Right lobe of liver (tissue), 6 donors: ENCODE measurements around the gene SPEM3. TPM values are rescaled to one million over a fixed set of nuclear protein-coding genes. Genes with fewer than 3 reads are reported as not detected.
"Not testable (repeated sequence)": the region's sequence is repeated elsewhere in the genome, so short reads cannot be mapped to it uniquely, and the experiment has no call there.

Experiments
- ATAC-seq, 4 donors: fragments of 200-7000 bp; cut with Tn5 transposase; one replicate each; pipeline ENCODE4 v1.9.1; 2020; ENCODE audit warnings: mild to moderate bottlenecking in 4 of 4, moderate library complexity in 4 of 4
- DNase-seq, 3 donors: peaks; one replicate each; pipeline ENCODE4 v3.0.0-alpha.2; 2020
- H3K27ac ChIP-seq, 3 donors: fragments of 200-600 bp; one replicate each; pipeline ENCODE4 v1.8.0; 2022
- H3K27me3 ChIP-seq, 2 donors: fragments of 200-600 bp; one replicate each; pipeline ENCODE4 v1.8.0; 2022
- H3K36me3 ChIP-seq, 4 donors: fragments of 200-600 bp; sonication (generic) in 1 of 4; one replicate each; pipeline versions ENCODE4 v1.5.1 to v1.8.0; 2017 to 2022; ENCODE audit warnings: control low read depth in 1 of 4
- H3K4me1 ChIP-seq, 4 donors: fragments of 200-600 bp; sonication (generic) in 1 of 4; one replicate each; pipeline versions ENCODE4 v1.5.1 to v1.8.0; 2017 to 2022; ENCODE audit warnings: control low read depth in 1 of 4
- H3K4me3 ChIP-seq, 3 donors: fragments of 200-600 bp; one replicate each; pipeline ENCODE4 v1.8.0; 2022
- H3K9me3 ChIP-seq, 4 donors: fragments of 200-600 bp; sonication (generic) in 1 of 4; one replicate each; pipeline versions ENCODE4 v1.5.1 to v1.8.0; 2017 to 2022; ENCODE audit warnings: control low read depth in 1 of 4
- POLR2A ChIP-seq: fragments of 450-650 bp; IDR thresholded peaks from one replicate; pipeline ENCODE4 v1.6.1; 2017; ENCODE audit warnings: antibody characterized with exemption, mild to moderate bottlenecking
- WGBS: methylation state at CpG from one replicate; pipeline ENCODE4 v1.1.6; 2018; ENCODE audit warnings: low coverage, low lambda C conversion rate; ENCODE audit not compliant: insufficient coverage; ENCODE audit errors: missing lambda C conversion rate; 5-methylcytosine and 5-hydroxymethylcytosine counted together
- intact Hi-C, 2 donors: fragments of 100-400 bp; cut with DNase I; formaldehyde crosslinking; loops; one replicate each; pipeline versions ENCODE4 v1.11.2 to v1.14.1; 2022
- total RNA-seq, 6 experiments: library from RNA; depleted of rRNA in 2 of 6; stranded (reverse); fragments of >200 nt in 2 of 6; fragmentation: NEBNext Ultra II Directional in 3 of 6; extraction: Animal tissue kit (Norgen Biotek cat#: 25700) in 3 of 6; gene quantifications; one replicate each; pipeline versions ENCODE4 v1.1.0 to v1.2.4, GENCODE V29; 2016 to 2023
- TF ChIP-seq, protein P1 (sequence below), 4 donors: fragments of 200-600 bp in 3 of 4; fragments of 450-650 bp in 1 of 4; IDR thresholded peaks; one replicate each; pipeline versions ENCODE4 v1.5.1 to v1.8.0; 2016 to 2022; ENCODE audit warnings: antibody characterized with exemption in 4 of 4, mild to moderate bottlenecking in 2 of 4
- donor health status: DM: no; HTN: yes; CAD: no.
- donor health status: DM: no; HTN: no; CAD: no.
- donor health status: DM: no; HTN: no; CAD: no.
- donor health status: DM: no; HTN: yes; CAD: no.
- donor health status: DM: no; HTN: yes; CAD: no.

Gene SPEM3
- total RNA-seq, 6 experiments from 2014 or later = not detected

- ATAC-seq = peak; percentile 12 to 25 (median 20)
- intact Hi-C loops = no loop called here
- Histone ChIP-seq H3K4me3 (peak overlapping the region; percentile 79 to 85 (median 85)), H3K4me1 (peaks cover 0 to 20% (median 10%) of the 10 kb centered on the region in 4 donors), H3K36me3 (no peaks in the 10 kb centered on the region), H3K27ac (peak overlapping the region; percentile 96 to 99 (median 98)), H3K9me3 (no peaks in the 10 kb centered on the region), H3K27me3 (no peaks in the 10 kb centered on the region)
- peak in 1 of 3 donors; percentile 57 for DNase-seq
- WGBS = 34% methylated on average over 12 of the region's 40 CpGs
- no peak for TF ChIP-seq POLR2A
- TF ChIP-seq, protein P1, sequence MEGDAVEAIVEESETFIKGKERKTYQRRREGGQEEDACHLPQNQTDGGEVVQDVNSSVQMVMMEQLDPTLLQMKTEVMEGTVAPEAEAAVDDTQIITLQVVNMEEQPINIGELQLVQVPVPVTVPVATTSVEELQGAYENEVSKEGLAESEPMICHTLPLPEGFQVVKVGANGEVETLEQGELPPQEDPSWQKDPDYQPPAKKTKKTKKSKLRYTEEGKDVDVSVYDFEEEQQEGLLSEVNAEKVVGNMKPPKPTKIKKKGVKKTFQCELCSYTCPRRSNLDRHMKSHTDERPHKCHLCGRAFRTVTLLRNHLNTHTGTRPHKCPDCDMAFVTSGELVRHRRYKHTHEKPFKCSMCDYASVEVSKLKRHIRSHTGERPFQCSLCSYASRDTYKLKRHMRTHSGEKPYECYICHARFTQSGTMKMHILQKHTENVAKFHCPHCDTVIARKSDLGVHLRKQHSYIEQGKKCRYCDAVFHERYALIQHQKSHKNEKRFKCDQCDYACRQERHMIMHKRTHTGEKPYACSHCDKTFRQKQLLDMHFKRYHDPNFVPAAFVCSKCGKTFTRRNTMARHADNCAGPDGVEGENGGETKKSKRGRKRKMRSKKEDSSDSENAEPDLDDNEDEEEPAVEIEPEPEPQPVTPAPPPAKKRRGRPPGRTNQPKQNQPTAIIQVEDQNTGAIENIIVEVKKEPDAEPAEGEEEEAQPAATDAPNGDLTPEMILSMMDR (IDR thresholded peaks at IDR 0.05) = no peak
These were observed 49.9 kb downstream of the SPEM3 start for GRCh38 chr17:7478276-7479212.

DNA sequence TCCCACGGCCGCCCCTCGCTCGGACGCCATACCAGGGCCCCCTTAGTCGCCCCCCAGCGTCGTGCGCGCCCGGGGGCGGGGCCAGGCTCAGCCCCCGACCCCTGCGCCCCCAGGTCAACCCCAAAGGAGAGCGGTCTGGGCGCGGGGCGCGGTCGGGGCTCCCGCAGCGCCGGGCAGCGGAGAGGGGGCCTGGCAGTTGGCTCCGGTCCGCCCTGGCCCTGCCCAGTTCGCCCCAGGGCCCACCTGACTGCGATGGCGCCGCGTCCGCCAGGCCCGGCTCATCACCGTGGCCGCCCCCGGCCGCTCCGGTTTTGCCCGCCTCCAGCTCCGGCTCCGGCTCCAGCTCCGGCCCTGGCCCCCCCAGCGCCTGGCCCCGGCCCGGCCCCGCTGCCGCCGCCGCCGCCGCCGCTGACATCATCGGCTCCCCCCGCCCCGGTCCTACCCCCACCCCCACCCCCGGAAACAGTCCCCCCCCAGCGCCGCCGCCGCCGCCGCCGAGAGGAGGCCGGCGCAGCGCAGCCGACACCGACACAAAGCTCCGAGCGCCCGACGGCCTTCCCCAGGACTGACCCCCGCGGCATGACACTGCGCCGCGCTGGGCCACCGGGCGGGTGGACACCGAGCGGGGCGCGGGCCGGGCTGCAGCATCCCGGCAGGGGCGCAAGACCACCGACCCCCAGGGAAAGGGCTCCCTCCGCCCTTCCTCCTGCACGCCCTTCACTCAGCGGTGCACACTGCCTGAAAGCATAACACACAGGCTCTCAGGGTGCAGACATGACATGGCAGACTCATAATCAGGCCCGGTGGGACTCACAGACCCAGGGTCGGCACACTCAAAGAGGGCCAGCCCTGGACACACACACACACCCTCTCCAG, 50.8 kb downstream of the SPEM3 start, which contains the start of gene ZBTB4:
Gene ZBTB4, minus strand, starts transcription at position 419 of the 876 bp plus-strand sequence. CDS start 12,830 bp downstream, outside the sequence.
- peak; percentile 50 for TF ChIP-seq POLR2A
- TF ChIP-seq, protein P1 (IDR thresholded peaks at IDR 0.05) = no peak
- 0% methylated on average over 1 of the region's 92 CpGs for WGBS
- Histone ChIP-seq H3K9me3 (no peaks in the 10 kb centered on the region), H3K4me1 (peaks cover 0 to 16% (median 8%) of the 10 kb centered on the region in 4 donors), H3K4me3 (peak within 1 kb of the TSS; percentile 79 to 85 (median 85)), H3K36me3 (no peaks in the 10 kb centered on the region), H3K27ac (peak within 1 kb of the TSS; percentile 96 to 99 (median 98)), H3K27me3 (no peaks in the 10 kb centered on the region)
- ATAC-seq (peak in 2 of 4 donors; percentile 1 to 3), DNase-seq (peak in 1 of 3 donors; percentile 67)
- intact Hi-C loops = no loop called here

DNA sequence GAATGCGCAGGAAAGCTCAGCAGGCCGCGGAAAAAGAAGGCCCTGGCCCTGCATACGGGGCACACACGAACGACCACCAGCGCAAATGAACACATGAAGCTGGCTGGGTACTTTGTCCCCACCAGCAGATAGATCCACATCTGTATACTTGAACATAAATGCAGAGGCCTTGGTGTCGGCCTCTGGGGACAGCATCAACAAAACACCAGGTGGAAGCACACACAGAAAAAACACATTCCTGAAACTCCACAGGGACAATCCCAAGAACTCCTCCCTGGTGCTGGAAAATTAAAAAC, 51.4 kb downstream of the SPEM3 start:
- H3K4me3 ChIP-seq = peak overlapping the region; percentile 79 to 85 (median 85)
- peak overlapping the region; percentile 96 to 99 (median 98) for H3K27ac ChIP-seq
- TF ChIP-seq POLR2A = no peak
- TF ChIP-seq, protein P1 (IDR thresholded peaks at IDR 0.05) = no peak
- H3K27me3 ChIP-seq = no peaks in the 10 kb centered on the region
- DNase-seq = no peak
- WGBS = 5% methylated on average over 6 of the region's 8 CpGs
- intact Hi-C loops = no loop called here
- H3K9me3 ChIP-seq = no peaks in the 10 kb centered on the region
- no peaks in the 10 kb centered on the region for H3K36me3 ChIP-seq
- H3K4me1 ChIP-seq = peaks cover 0 to 10% (median 5%) of the 10 kb centered on the region in 4 donors
- ATAC-seq = no peak

- Histone ChIP-seq H3K4me1 (peaks cover 0 to 21% (median 8%) of the 10 kb centered on the region in 4 donors), H3K27ac (peak within 1 kb of the TSS in 1 of 3 donors; percentile 98), H3K4me3 (peak within 1 kb of the TSS in 1 of 3 donors; percentile 79)
- H3K27me3 ChIP-seq, ATAC-seq, H3K36me3 ChIP-seq, intact Hi-C loops, DNase-seq, H3K9me3 ChIP-seq: not testable (repeated sequence)
- 89% methylated on average over 4 of the region's 4 CpGs for WGBS
These were observed 52.6 kb downstream of the SPEM3 start, which contains the start of gene SLC35G6 for GRCh38 chr17:7481275-7481674. TSS of gene SLC35G6 (plus strand) at chr17:7481446. CDS start at chr17:7481517, 71 bp downstream.

DNA sequence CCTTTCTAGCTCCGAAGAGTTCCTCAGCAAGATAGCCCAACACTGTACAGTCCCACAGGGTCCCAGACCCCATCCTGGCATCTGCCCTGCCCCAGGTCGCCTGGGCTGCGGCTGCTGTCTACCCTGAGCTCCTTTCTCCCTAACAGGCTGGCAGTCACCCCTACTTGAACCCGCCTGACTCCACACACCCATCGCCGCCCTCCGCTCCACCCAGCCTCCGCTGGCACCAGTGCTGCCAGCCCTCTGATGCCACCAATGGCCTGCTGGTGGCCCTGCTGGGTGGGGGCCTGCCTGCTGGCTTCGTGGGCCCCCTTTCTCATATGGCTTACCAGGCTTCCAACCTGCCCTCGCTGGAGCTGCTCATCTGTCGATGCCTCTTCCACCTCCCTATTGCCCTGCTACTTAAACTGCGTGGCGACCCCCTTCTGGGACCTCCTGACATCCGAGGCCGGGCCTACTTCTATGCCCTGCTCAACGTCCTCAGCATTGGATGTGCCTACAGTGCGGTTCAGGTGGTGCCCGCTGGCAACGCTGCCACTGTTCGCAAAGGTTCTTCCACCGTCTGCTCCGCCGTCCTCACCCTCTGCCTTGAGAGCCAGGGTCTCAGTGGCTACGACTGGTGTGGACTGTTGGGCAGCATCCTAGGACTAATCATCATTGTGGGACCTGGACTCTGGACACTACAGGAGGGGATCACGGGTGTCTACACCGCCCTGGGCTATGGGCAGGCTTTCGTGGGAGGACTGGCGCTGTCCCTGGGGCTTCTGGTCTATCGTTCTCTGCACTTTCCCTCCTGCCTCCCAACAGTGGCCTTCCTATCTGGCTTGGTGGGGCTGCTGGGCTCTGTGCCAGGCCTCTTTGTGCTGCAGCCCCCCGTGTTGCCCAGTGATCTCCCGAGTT, 53.4 kb downstream of the SPEM3 start:
- H3K36me3 ChIP-seq, H3K27ac ChIP-seq, ATAC-seq, H3K27me3 ChIP-seq, H3K4me3 ChIP-seq, intact Hi-C loops, DNase-seq, H3K9me3 ChIP-seq: not testable (repeated sequence)
- H3K4me1 ChIP-seq = peaks cover 0 to 28% (median 12%) of the 10 kb centered on the region in 4 donors
- WGBS = 82% methylated on average over 11 of the region's 31 CpGs
